Stimulated activated CD8-positive, alpha-beta memory T cell treated with anti-CD3 and anti-CD28 coated beads, Interleukin-7, amount 100 ng/mL, for 48 hours (primary cell): ENCODE data around the gene SESN2.

Experiments
- DNase-seq, 2 donors: peaks; one replicate each; pipeline ENCODE4 v3.0.0-alpha.2; 2020; ENCODE audit warnings: low read depth in 1 of 2; ENCODE audit errors: extremely low read depth in 1 of 2

SESN2 gene

GRCh38 chr1:28249013-28249865 lies 10.1 kb upstream of the SESN2 start:
- DNase-seq = no peak

GRCh38 chr1:28249866-28250295 lies 9.4 kb upstream of the SESN2 start:
- DNase-seq = no peak

- DNase-seq = no peak
Measured at GRCh38 chr1:28256197-28256827, 3.0 kb upstream of the SESN2 start.

- DNase-seq = no peak
Measured at GRCh38 chr1:28257736-28258135, 1.6 kb upstream of the SESN2 start.

- no peak for DNase-seq
Measured at GRCh38 chr1:28258628-28259251, 578 bp upstream of the SESN2 start.

GRCh38 chr1:28259934-28260802 lies 850 bp downstream of the SESN2 start:
- DNase-seq = no peak

GRCh38 chr1:28260803-28261174 lies 1.5 kb downstream of the SESN2 start:
- DNase-seq = no peak

- no peak for DNase-seq
Measured at GRCh38 chr1:28264897-28265296, 5.6 kb downstream of the SESN2 start.

GRCh38 chr1:28265577-28265976 lies 6.3 kb downstream of the SESN2 start:
- no peak for DNase-seq

- DNase-seq = no peak
Measured at GRCh38 chr1:28266920-28267322, 7.6 kb downstream of the SESN2 start.

- no peak for DNase-seq
Measured at GRCh38 chr1:28267633-28268032, 8.3 kb downstream of the SESN2 start.

GRCh38 chr1:28269529-28269928 lies 10.2 kb downstream of the SESN2 start:
- DNase-seq = no peak

GRCh38 chr1:28272215-28272852 lies 13.0 kb downstream of the SESN2 start:
- no peak for DNase-seq

GRCh38 chr1:28273216-28273860 lies 14.0 kb downstream of the SESN2 start:
- DNase-seq = no peak

GRCh38 chr1:28278763-28279162 lies 19.4 kb downstream of the SESN2 start:
- DNase-seq = no peak

GRCh38 chr1:28279721-28280120 lies 20.4 kb downstream of the SESN2 start:
- no peak for DNase-seq

- DNase-seq = no peak
Measured at GRCh38 chr1:28280501-28280900, 21.2 kb downstream of the SESN2 start.

GRCh38 chr1:28280977-28281381 lies 21.7 kb downstream of the SESN2 start:
- no peak for DNase-seq

GRCh38 chr1:28281608-28282425 lies 22.5 kb downstream of the SESN2 start:
- no peak for DNase-seq
